ENCODE results near the gene TPI1. TPM values are rescaled to one million over a fixed set of nuclear protein-coding genes. Genes with fewer than 3 reads are reported as not detected.

The TPI1 gene
- total and polyA plus RNA-seq, 2 of the 8 experiments (the other 6 are each of a cell fraction or from before 2014, with no cell fraction given): 910 to 3,018 TPM

GRCh38 chr12:6828781-6829535, 38.4 kb upstream of the TPI1 start (continued):
- TF ChIP-seq CHD7 (IDR thresholded peaks at IDR 0.05; ENCODE audit: insufficient replicate concordance, low read length) (no peak), BRCA1 (IDR thresholded peaks at IDR 0.05; ENCODE audit: low read depth, low read length) (no peak), TCF12 (IDR thresholded peaks at IDR 0.05; ENCODE audit: low read depth, low read length) (no peak), SAP30 (IDR thresholded peaks at IDR 0.05; ENCODE audit: insufficient read depth, insufficient replicate concordance, low read length) (peak; percentile 57), ZNF274 (IDR thresholded peaks at IDR 0.05; ENCODE audit: borderline replicate concordance, extremely low read depth, low read length) (no peak), KDM4A (IDR thresholded peaks at IDR 0.05; ENCODE audit: low read depth, low read length, severe bottlenecking) (peak; percentile 79), CBX5 (IDR thresholded peaks at IDR 0.05; ENCODE audit: low read depth, low read length) (no peak), CREB1 (IDR thresholded peaks at IDR 0.05) (peak; percentile 72), BACH1 (IDR thresholded peaks at IDR 0.05; ENCODE audit: low read length) (no peak), POU5F1 (IDR thresholded peaks at IDR 0.05; ENCODE audit: low read depth, low read length) (no peak), POLR2AphosphoS5 (IDR thresholded peaks at IDR 0.05; ENCODE audit: low read depth, low read length) (peak; percentile 66)

Data from H1 (cell line).